ENCODE measurements around the gene WDFY4.

Gene WDFY4

DNA sequence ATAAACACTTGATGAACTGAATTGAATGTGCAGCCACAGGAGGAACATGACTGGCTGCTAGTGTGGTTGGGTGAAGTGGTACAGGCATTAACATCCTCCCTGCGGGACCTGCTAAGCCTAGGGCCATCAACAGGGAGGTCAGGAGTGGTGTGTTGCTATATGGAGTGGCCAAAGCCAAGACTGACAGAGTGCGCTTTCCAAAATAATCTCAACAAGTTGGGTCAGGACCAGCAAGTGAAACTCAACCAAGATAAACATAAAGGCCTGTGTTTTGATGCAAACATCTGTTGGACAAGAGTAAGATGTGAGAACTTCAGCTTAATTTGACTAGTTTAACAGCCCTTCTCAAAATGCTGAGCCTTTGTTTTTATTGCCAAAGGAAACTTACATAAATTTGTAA lies 97.7 kb downstream of the WDFY4 start:
- H3K18ac ChIP-seq (ENCODE audit: low read length): no peak overlapping the region
- DNase-seq: no peak
- H3K4ac ChIP-seq (ENCODE audit: low read depth, low read length): no peak overlapping the region
- no peak overlapping the region for H3K23ac ChIP-seq (ENCODE audit: low read length)
- no peak overlapping the region for H2AK5ac ChIP-seq (ENCODE audit: low read length)
- no peak overlapping the region for H3K9ac ChIP-seq (ENCODE audit: low read length)
- no peaks in the 10 kb centered on the region for H3K79me1 ChIP-seq (ENCODE audit: low read length)
- H2BK15ac ChIP-seq (replicated peaks; ENCODE audit: low read depth): no peak overlapping the region
- H3K4me3 ChIP-seq (ENCODE audit: low read length): no peak overlapping the region
- no peaks in the 10 kb centered on the region for H3K79me2 ChIP-seq (ENCODE audit: control insufficient read depth, insufficient read depth, low read length)
- no peaks in the 10 kb centered on the region for H3K36me3 ChIP-seq (ENCODE audit: control insufficient read depth, insufficient read depth, low read length)
- H3K27ac ChIP-seq (ENCODE audit: low read depth, low read length): no peak overlapping the region
- no peak overlapping the region for H3K4me2 ChIP-seq (ENCODE audit: low read length)
- no peak overlapping the region for H4K8ac ChIP-seq (ENCODE audit: low read depth, low read length)
- no peak overlapping the region for H2BK120ac ChIP-seq (ENCODE audit: low read depth, low read length)
- H3K27me3 ChIP-seq (ENCODE audit: insufficient read depth, low read length, poor library complexity): no peaks in the 10 kb centered on the region
- no CpG with 5 or more reads among the region's 2 CpGs for WGBS (ENCODE audit: extremely low coverage, insufficient coverage, low lambda C conversion rate)
- no peak overlapping the region for H2BK5ac ChIP-seq (ENCODE audit: low read length)
- H3K56ac ChIP-seq (ENCODE audit: low read length): no peak overlapping the region
- no peak overlapping the region for H4K5ac ChIP-seq (ENCODE audit: low read length)
- H3K4me1 ChIP-seq (ENCODE audit: control insufficient read depth, low read depth, low read length): no peaks in the 10 kb centered on the region

DNA sequence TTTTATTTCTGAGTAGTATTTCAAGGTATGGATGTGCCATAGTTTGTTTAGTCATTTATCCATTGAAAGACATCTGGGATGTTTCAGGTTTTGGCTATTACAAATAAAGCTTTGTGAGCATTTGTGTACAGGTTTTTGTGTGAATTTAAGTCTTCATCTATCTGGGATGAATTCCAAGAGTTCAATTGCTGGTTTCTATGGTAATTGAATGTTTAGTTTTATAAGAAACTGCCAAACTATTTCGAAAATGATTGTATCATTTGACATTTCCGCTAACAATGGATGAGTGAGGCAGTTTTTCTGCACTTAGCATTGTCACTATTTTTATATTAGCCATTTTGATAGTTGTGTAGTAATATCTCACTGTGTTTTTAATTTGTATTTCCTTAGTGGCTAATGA lies 99.4 kb downstream of the WDFY4 start:
- no peak overlapping the region for H3K4me3 ChIP-seq (ENCODE audit: low read length)
- DNase-seq: no peak
- H3K27ac ChIP-seq (ENCODE audit: low read depth, low read length): no peak overlapping the region
- H3K4me1 ChIP-seq (ENCODE audit: control insufficient read depth, low read depth, low read length): no peaks in the 10 kb centered on the region
- no peak overlapping the region for H2AK5ac ChIP-seq (ENCODE audit: low read length)
- no peaks in the 10 kb centered on the region for H3K27me3 ChIP-seq (ENCODE audit: insufficient read depth, low read length, poor library complexity)
- H3K23ac ChIP-seq (ENCODE audit: low read length): no peak overlapping the region
- no peak overlapping the region for H3K4me2 ChIP-seq (ENCODE audit: low read length)
- no peak overlapping the region for H2BK120ac ChIP-seq (ENCODE audit: low read depth, low read length)
- no peak overlapping the region for H3K9ac ChIP-seq (ENCODE audit: low read length)
- H3K36me3 ChIP-seq (ENCODE audit: control insufficient read depth, insufficient read depth, low read length): no peaks in the 10 kb centered on the region
- no peak overlapping the region for H3K4ac ChIP-seq (ENCODE audit: low read depth, low read length)
- no peak overlapping the region for H4K8ac ChIP-seq (ENCODE audit: low read depth, low read length)
- no peak overlapping the region for H3K18ac ChIP-seq (ENCODE audit: low read length)
- WGBS (ENCODE audit: extremely low coverage, insufficient coverage, low lambda C conversion rate): no CpG with 5 or more reads among the region's 2 CpGs
- H3K79me1 ChIP-seq (ENCODE audit: low read length): no peaks in the 10 kb centered on the region
- H2BK5ac ChIP-seq (ENCODE audit: low read length): no peak overlapping the region
- H2BK15ac ChIP-seq (replicated peaks; ENCODE audit: low read depth): no peak overlapping the region
- no peak overlapping the region for H3K56ac ChIP-seq (ENCODE audit: low read length)
- H4K5ac ChIP-seq (ENCODE audit: low read length): no peak overlapping the region
- no peaks in the 10 kb centered on the region for H3K79me2 ChIP-seq (ENCODE audit: control insufficient read depth, insufficient read depth, low read length)

DNA sequence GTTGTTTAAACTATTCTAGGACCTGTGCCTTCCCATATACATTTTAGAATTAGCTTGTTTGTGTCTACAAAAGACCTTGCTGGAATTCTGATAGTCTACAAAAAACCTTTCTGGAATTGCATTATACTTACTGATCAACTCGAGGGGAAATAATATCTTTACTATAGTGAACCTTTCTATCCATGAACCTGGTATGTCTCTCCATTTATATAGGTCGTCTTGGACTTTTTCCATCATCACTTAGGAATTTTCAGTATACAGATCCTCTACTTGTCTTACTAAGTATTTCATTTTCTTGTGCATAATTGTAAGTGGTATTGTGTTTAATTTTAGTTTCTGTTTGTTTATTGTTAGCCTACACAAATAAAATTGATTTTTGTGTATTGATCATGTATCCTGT lies 101.1 kb downstream of the WDFY4 start:
- H3K4me2 ChIP-seq (ENCODE audit: low read length): no peak overlapping the region
- H2BK120ac ChIP-seq (ENCODE audit: low read depth, low read length): no peak overlapping the region

DNA sequence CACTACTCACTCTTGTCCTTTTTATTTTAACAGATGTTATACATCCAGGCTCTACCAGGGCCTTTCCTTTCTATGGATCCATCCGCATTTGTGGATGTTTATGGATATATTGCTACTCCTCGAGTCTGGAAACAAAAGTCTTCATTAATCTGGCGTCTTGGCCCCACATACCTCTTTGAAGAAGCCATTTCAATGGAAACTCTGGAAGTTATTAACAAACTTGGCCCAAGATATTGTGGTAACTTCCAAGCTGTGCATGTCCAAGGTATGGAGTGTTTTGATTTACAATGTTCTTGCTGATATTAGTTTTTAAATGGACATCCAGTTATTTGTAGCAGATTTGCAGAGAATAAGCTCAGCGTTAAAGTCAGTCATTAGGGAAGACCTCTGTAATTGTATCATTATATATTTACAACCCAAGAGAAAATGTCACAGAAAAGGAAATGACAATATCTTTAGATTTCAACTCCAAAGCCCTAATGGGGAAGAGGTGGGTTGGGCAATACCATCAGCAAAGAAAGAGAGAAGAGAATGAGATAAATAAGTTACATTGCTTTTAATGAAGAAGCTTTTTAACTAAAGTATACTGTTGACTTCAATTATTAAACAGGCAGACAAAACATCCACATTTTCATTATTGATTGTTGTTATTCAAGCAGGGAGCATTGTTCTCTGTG lies 102.1 kb downstream of the WDFY4 start:
- Histone ChIP-seq H3K56ac (ENCODE audit: low read length) (no peak overlapping the region), H3K36me3 (ENCODE audit: control insufficient read depth, insufficient read depth, low read length) (no peaks in the 10 kb centered on the region), H3K27ac (ENCODE audit: low read depth, low read length) (no peak overlapping the region), H3K4me3 (ENCODE audit: low read length) (no peak overlapping the region), H2BK15ac (replicated peaks; ENCODE audit: low read depth) (no peak overlapping the region), H4K5ac (ENCODE audit: low read length) (no peak overlapping the region), H3K79me2 (ENCODE audit: control insufficient read depth, insufficient read depth, low read length) (no peaks in the 10 kb centered on the region), H2BK120ac (ENCODE audit: low read depth, low read length) (no peak overlapping the region), H3K4me2 (ENCODE audit: low read length) (no peak overlapping the region), H3K4me1 (ENCODE audit: control insufficient read depth, low read depth, low read length) (no peaks in the 10 kb centered on the region), H3K4ac (ENCODE audit: low read depth, low read length) (no peak overlapping the region), H4K8ac (ENCODE audit: low read depth, low read length) (no peak overlapping the region), H3K9ac (ENCODE audit: low read length) (no peak overlapping the region), H3K79me1 (ENCODE audit: low read length) (no peaks in the 10 kb centered on the region), H3K18ac (ENCODE audit: low read length) (no peak overlapping the region), H2AK5ac (ENCODE audit: low read length) (no peak overlapping the region), H3K27me3 (ENCODE audit: insufficient read depth, low read length, poor library complexity) (no peaks in the 10 kb centered on the region), H2BK5ac (ENCODE audit: low read length) (no peak overlapping the region), H3K23ac (ENCODE audit: low read length) (no peak overlapping the region)
- DNase-seq: no peak
- WGBS (ENCODE audit: extremely low coverage, insufficient coverage, low lambda C conversion rate): no CpG with 5 or more reads among the region's 4 CpGs

More for the DNA sequence above, 101.1 kb downstream of the WDFY4 start:
- WGBS (ENCODE audit: extremely low coverage, insufficient coverage, low lambda C conversion rate): no CpG with 5 or more reads among the region's 2 CpGs
- H3K56ac ChIP-seq (ENCODE audit: low read length): no peak overlapping the region
- no peak overlapping the region for H2BK5ac ChIP-seq (ENCODE audit: low read length)
- no peak overlapping the region for H3K9ac ChIP-seq (ENCODE audit: low read length)
- no peak overlapping the region for H4K5ac ChIP-seq (ENCODE audit: low read length)
- H3K23ac ChIP-seq (ENCODE audit: low read length): no peak overlapping the region
- no peaks in the 10 kb centered on the region for H3K27me3 ChIP-seq (ENCODE audit: insufficient read depth, low read length, poor library complexity)
- no peak overlapping the region for H3K18ac ChIP-seq (ENCODE audit: low read length)
- no peak overlapping the region for H4K8ac ChIP-seq (ENCODE audit: low read depth, low read length)
- no peak overlapping the region for H3K4me3 ChIP-seq (ENCODE audit: low read length)
- DNase-seq: no peak
- H3K27ac ChIP-seq (ENCODE audit: low read depth, low read length): no peak overlapping the region
- no peaks in the 10 kb centered on the region for H3K79me2 ChIP-seq (ENCODE audit: control insufficient read depth, insufficient read depth, low read length)
- H3K4ac ChIP-seq (ENCODE audit: low read depth, low read length): no peak overlapping the region
- H2AK5ac ChIP-seq (ENCODE audit: low read length): no peak overlapping the region
- no peaks in the 10 kb centered on the region for H3K79me1 ChIP-seq (ENCODE audit: low read length)
- no peaks in the 10 kb centered on the region for H3K36me3 ChIP-seq (ENCODE audit: control insufficient read depth, insufficient read depth, low read length)
- H2BK15ac ChIP-seq (replicated peaks; ENCODE audit: low read depth): no peak overlapping the region
- H3K4me1 ChIP-seq (ENCODE audit: control insufficient read depth, low read depth, low read length): no peaks in the 10 kb centered on the region

DNA sequence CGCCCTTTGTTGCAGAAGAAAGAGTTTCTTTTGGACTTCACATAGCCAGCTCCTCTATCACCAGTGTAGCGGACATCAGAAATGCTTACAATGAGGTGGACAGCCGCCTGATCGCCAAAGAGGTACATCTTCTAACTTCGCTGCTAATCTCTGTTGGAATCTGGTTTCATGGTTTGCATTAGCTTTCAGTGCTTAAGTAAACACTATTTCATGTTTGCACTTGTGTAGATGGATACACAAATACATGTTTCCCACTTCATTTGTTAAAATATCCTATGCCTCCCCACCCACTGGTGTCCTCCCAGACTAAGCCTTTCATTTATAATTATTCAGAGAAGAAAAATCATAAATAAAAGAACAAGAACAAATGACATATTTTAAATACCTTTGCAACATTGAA lies 103.9 kb downstream of the WDFY4 start:
- no peak overlapping the region for H2AK5ac ChIP-seq (ENCODE audit: low read length)
- no peak for DNase-seq
- no CpG with 5 or more reads among the region's 5 CpGs for WGBS (ENCODE audit: extremely low coverage, insufficient coverage, low lambda C conversion rate)
- H3K79me1 ChIP-seq (ENCODE audit: low read length): no peaks in the 10 kb centered on the region
- H3K27ac ChIP-seq (ENCODE audit: low read depth, low read length): no peak overlapping the region
- H3K4me2 ChIP-seq (ENCODE audit: low read length): no peak overlapping the region
- no peak overlapping the region for H3K18ac ChIP-seq (ENCODE audit: low read length)
- H3K4me3 ChIP-seq (ENCODE audit: low read length): no peak overlapping the region
- H2BK15ac ChIP-seq (replicated peaks; ENCODE audit: low read depth): no peak overlapping the region
- no peak overlapping the region for H4K8ac ChIP-seq (ENCODE audit: low read depth, low read length)
- H2BK5ac ChIP-seq (ENCODE audit: low read length): no peak overlapping the region
- H3K56ac ChIP-seq (ENCODE audit: low read length): no peak overlapping the region
- no peak overlapping the region for H4K5ac ChIP-seq (ENCODE audit: low read length)
- no peak overlapping the region for H3K9ac ChIP-seq (ENCODE audit: low read length)
- no peaks in the 10 kb centered on the region for H3K27me3 ChIP-seq (ENCODE audit: insufficient read depth, low read length, poor library complexity)
- no peak overlapping the region for H2BK120ac ChIP-seq (ENCODE audit: low read depth, low read length)
- no peak overlapping the region for H3K23ac ChIP-seq (ENCODE audit: low read length)
- no peak overlapping the region for H3K4ac ChIP-seq (ENCODE audit: low read depth, low read length)
- no peaks in the 10 kb centered on the region for H3K4me1 ChIP-seq (ENCODE audit: control insufficient read depth, low read depth, low read length)
- no peaks in the 10 kb centered on the region for H3K36me3 ChIP-seq (ENCODE audit: control insufficient read depth, insufficient read depth, low read length)
- no peaks in the 10 kb centered on the region for H3K79me2 ChIP-seq (ENCODE audit: control insufficient read depth, insufficient read depth, low read length)

All from mesendoderm (in vitro differentiated cells).